T-cell (primary cell): ENCODE measurements around the gene LINC00237. TPM values are rescaled to one million over a fixed set of nuclear protein-coding genes. Genes with fewer than 3 reads are reported as not detected.

ENCODE experiments used
- ATAC-seq, 4 experiments: fragments of 200-7000 bp in 3 of 4; fragments of 150-1000 bp in 1 of 4; cut with Tn5 transposase; replicated peaks in 1 of 4; 1 replicate in 3 of 4; 2 replicates in 1 of 4; pipeline ENCODE4 v1.10.0; 2021; ENCODE audit warnings: moderate library complexity in 3 of 4, mild to moderate bottlenecking in 2 of 4, moderate number of reproducible peaks in 1 of 4
- CTCF ChIA-PET, 2 donors: fragments of 300-600 bp; sonication (Branson Sonifier 250); formaldehyde crosslinking; loops; one replicate each; lab custom pipeline; 2022; ENCODE audit warnings: antibody characterized with exemption in 2 of 2; lab: Charles Lee
- POLR2A ChIA-PET, 2 donors: fragments of 300-600 bp; sonication (Branson Sonifier 250); formaldehyde crosslinking; loops; one replicate each; lab custom pipeline; 2022; ENCODE audit warnings: antibody characterized with exemption in 2 of 2; lab: Charles Lee
- DNase-seq, 35 experiments: peaks; one replicate each; pipeline versions ENCODE4 v3.0.0 to v3.0.0-alpha.2; 2013 to 2023
- H3K27ac ChIP-seq: one replicate; pipeline ENCODE4 v1.5.1; 2013; ENCODE audit warnings: low read length
- H3K27me3 ChIP-seq, 2 experiments: replicated peaks in 1 of 2; 1 replicate in 1 of 2; 2 replicates in 1 of 2; pipeline versions ENCODE4 v1.6.1 to v1.7.0; 2013; ENCODE audit warnings: low read length in 1 of 2, mixed read lengths in 1 of 2; ENCODE audit not compliant: control insufficient read depth in 2 of 2, insufficient read depth in 2 of 2; ENCODE audit errors: extremely low read depth in 1 of 2
- H3K36me3 ChIP-seq, 2 donors: 1 replicate in 1 of 2; 2 replicates in 1 of 2; pipeline versions ENCODE4 v1.6.1 to v1.7.0; 2013; ENCODE audit warnings: low read length in 1 of 2; ENCODE audit not compliant: control insufficient read depth in 2 of 2, insufficient read depth in 1 of 2; ENCODE audit errors: extremely low read depth in 1 of 2
- H3K4me1 ChIP-seq, 2 experiments: 1 replicate in 1 of 2; 2 replicates in 1 of 2; pipeline versions ENCODE4 v1.6.1 to v1.7.0; 2013; ENCODE audit warnings: low read length in 2 of 2, mixed read lengths in 1 of 2; ENCODE audit not compliant: insufficient read depth in 2 of 2, control insufficient read depth in 1 of 2; ENCODE audit errors: extremely low read depth in 1 of 2
- H3K4me3 ChIP-seq, 2 donors: 1 replicate in 1 of 2; 2 replicates in 1 of 2; pipeline versions ENCODE4 v1.5.1 to v1.7.0; 2013; ENCODE audit warnings: mild to moderate bottlenecking in 2 of 2, low read length in 1 of 2, moderate library complexity in 1 of 2; ENCODE audit not compliant: control insufficient read depth in 1 of 2; ENCODE audit errors: extremely low read depth in 1 of 2
- H3K9me3 ChIP-seq: 2 replicates; pipeline ENCODE4 v1.7.0; 2013
- H3K27ac Mint-ChIP-seq, 2 donors: one replicate each; pipeline ENCODE4 v1.8.0; 2020 to 2021; ENCODE audit warnings: mild to moderate bottlenecking in 2 of 2, mixed read lengths in 2 of 2
- H3K27me3 Mint-ChIP-seq, 2 donors: one replicate each; pipeline ENCODE4 v1.8.0; 2021 to 2022; ENCODE audit warnings: mixed read lengths in 2 of 2
- H3K36me3 Mint-ChIP-seq: one replicate; pipeline ENCODE4 v1.8.0; 2021; ENCODE audit warnings: mixed read lengths
- H3K4me1 Mint-ChIP-seq, 3 donors: one replicate each; pipeline ENCODE4 v1.8.0; 2020 to 2022; ENCODE audit warnings: mixed read lengths in 3 of 3, mild to moderate bottlenecking in 1 of 3
- H3K4me3 Mint-ChIP-seq, 3 donors: one replicate each; pipeline ENCODE4 v1.8.0; 2020 to 2022; ENCODE audit warnings: mild to moderate bottlenecking in 3 of 3, mixed read lengths in 3 of 3, moderate library complexity in 3 of 3
- H3K9me3 Mint-ChIP-seq, 3 donors: one replicate each; pipeline ENCODE4 v1.8.0; 2020 to 2022; ENCODE audit warnings: mixed read lengths in 3 of 3
- WGBS: methylation state at CpG from one replicate; pipeline ENCODE4 v1.1.5; 2013; ENCODE audit warnings: missing lambda C conversion rate; ENCODE audit not compliant: insufficient coverage; 5-methylcytosine and 5-hydroxymethylcytosine counted together
- total RNA-seq, 35 experiments: library from RNA in 6 of 35; stranded (reverse) in 6 of 35; fragments of 120-200 nt in 1 of 35; gene quantifications; one replicate each; pipeline versions ENCODE4 v1.2.1 to v1.2.4 and lab custom pipeline; 2013 to 2026

Gene LINC00237
- total RNA-seq, 5 donors from 2014 or later (not counting 1 experiment from before 2014, with no cell fraction given): not detected

- H3K27ac ChIP-seq: no peak overlapping the region
- H3K36me3 ChIP-seq: peaks cover 0 to 16% of the 10 kb centered on the region in 2 donors
- no peaks in the 10 kb centered on the region for H3K4me1 Mint-ChIP-seq
- no peak overlapping the region for H3K4me3 ChIP-seq
- no peaks in the 10 kb centered on the region for H3K9me3 Mint-ChIP-seq
- no peaks in the 10 kb centered on the region for H3K27me3 Mint-ChIP-seq
- ChIA-PET POLR2A (no interaction called here), CTCF (interaction anchor here in 1 of 2 donors (0.8 kb wide), 1 partner anchor 323 kb away, joined by 3 read pairs; no protein-coding TSS in a partner anchor)
- H3K27ac Mint-ChIP-seq: no peak overlapping the region
- ATAC-seq: no peak
- H3K4me3 Mint-ChIP-seq: no peak overlapping the region
- no peak for DNase-seq
- H3K4me1 ChIP-seq: no peaks in the 10 kb centered on the region
- H3K36me3 Mint-ChIP-seq: peaks cover 58% of the 10 kb centered on the region
- H3K9me3 ChIP-seq: no peaks in the 10 kb centered on the region
- WGBS: no CpG with 5 or more reads among the region's 4 CpGs
- no peaks in the 10 kb centered on the region for H3K27me3 ChIP-seq
These were observed 40.1 kb upstream of the LINC00237 start for GRCh38 chr20:21146215-21146614.

- peaks cover 0 to 19% of the 10 kb centered on the region in 2 donors for H3K36me3 ChIP-seq
- ChIA-PET POLR2A (no interaction called here), CTCF (interaction anchor here in 1 of 2 donors (0.8 kb wide), 1 partner anchor 323 kb away, joined by 3 read pairs; no protein-coding TSS in a partner anchor)
- H3K4me3 ChIP-seq: no peak overlapping the region
- H3K4me1 ChIP-seq: no peaks in the 10 kb centered on the region
- no peak overlapping the region for H3K27ac Mint-ChIP-seq
- no peaks in the 10 kb centered on the region for H3K4me1 Mint-ChIP-seq
- H3K27ac ChIP-seq: no peak overlapping the region
- DNase-seq (no peak), ATAC-seq (no peak)
- H3K9me3 Mint-ChIP-seq: no peaks in the 10 kb centered on the region
- no peak overlapping the region for H3K4me3 Mint-ChIP-seq
- H3K9me3 ChIP-seq: no peaks in the 10 kb centered on the region
- WGBS: no CpG with 5 or more reads among the region's 3 CpGs
- H3K27me3 ChIP-seq: no peaks in the 10 kb centered on the region
- H3K36me3 Mint-ChIP-seq: peaks cover 58% of the 10 kb centered on the region
- H3K27me3 Mint-ChIP-seq: no peaks in the 10 kb centered on the region
These were observed 39.3 kb upstream of the LINC00237 start for GRCh38 chr20:21145424-21145823.

- Histone ChIP-seq H3K27ac (no peak overlapping the region), H3K36me3 (peaks cover 0 to 18% of the 10 kb centered on the region in 2 donors), H3K4me1 (no peaks in the 10 kb centered on the region), H3K27me3 (no peaks in the 10 kb centered on the region), H3K4me3 (no peak overlapping the region), H3K9me3 (no peaks in the 10 kb centered on the region)
- POLR2A ChIA-PET: no interaction called here
- H3K4me1 Mint-ChIP-seq: no peaks in the 10 kb centered on the region
- no peak for ATAC-seq
- peaks cover 56% of the 10 kb centered on the region for H3K36me3 Mint-ChIP-seq
- H3K9me3 Mint-ChIP-seq: no peaks in the 10 kb centered on the region
- no peak for DNase-seq
- WGBS: 90% methylated on average over 2 of the region's 7 CpGs
- no peak overlapping the region for H3K4me3 Mint-ChIP-seq
- no peaks in the 10 kb centered on the region for H3K27me3 Mint-ChIP-seq
- CTCF ChIA-PET: no interaction called here
- H3K27ac Mint-ChIP-seq: no peak overlapping the region
These were observed 37.2 kb upstream of the LINC00237 start for GRCh38 chr20:21143194-21143890.

- H3K27me3 Mint-ChIP-seq: no peaks in the 10 kb centered on the region
- no peaks in the 10 kb centered on the region for H3K4me1 Mint-ChIP-seq
- ChIA-PET CTCF (interaction anchor here in 1 of 2 donors (0.6 kb wide), 1 partner anchor 83 kb away, joined by 4 read pairs; no protein-coding TSS in a partner anchor), POLR2A (no interaction called here)
- no peak overlapping the region for H3K27ac Mint-ChIP-seq
- DNase-seq (no peak), ATAC-seq (no peak)
- H3K4me3 Mint-ChIP-seq: no peak overlapping the region
- 98% methylated on average over 5 of the region's 5 CpGs for WGBS
- H3K36me3 Mint-ChIP-seq: peaks cover 57% of the 10 kb centered on the region
- Histone ChIP-seq H3K36me3 (peaks cover 0 to 23% of the 10 kb centered on the region in 2 donors), H3K27me3 (no peaks in the 10 kb centered on the region), H3K27ac (no peak overlapping the region), H3K4me3 (no peak overlapping the region), H3K4me1 (no peaks in the 10 kb centered on the region), H3K9me3 (no peaks in the 10 kb centered on the region)
- no peaks in the 10 kb centered on the region for H3K9me3 Mint-ChIP-seq
These were observed 35.7 kb upstream of the LINC00237 start for GRCh38 chr20:21141825-21142224.

GRCh38 chr20:21139881-21140566 is 33.9 kb upstream of the LINC00237 start:
- Histone ChIP-seq H3K4me1 (no peaks in the 10 kb centered on the region), H3K4me3 (no peak overlapping the region), H3K27me3 (no peaks in the 10 kb centered on the region), H3K36me3 (peaks cover 0 to 31% of the 10 kb centered on the region in 2 donors), H3K9me3 (no peaks in the 10 kb centered on the region), H3K27ac (no peak overlapping the region)
- ChIA-PET POLR2A (no interaction called here), CTCF (no interaction called here)
- H3K27me3 Mint-ChIP-seq: no peaks in the 10 kb centered on the region
- no CpG with 5 or more reads among the region's 3 CpGs for WGBS
- peaks cover 0 to under 1% (median 0%) of the 10 kb centered on the region in 3 donors for H3K4me1 Mint-ChIP-seq
- H3K36me3 Mint-ChIP-seq: peaks cover 56% of the 10 kb centered on the region
- no peak overlapping the region for H3K4me3 Mint-ChIP-seq
- H3K9me3 Mint-ChIP-seq: no peaks in the 10 kb centered on the region
- no peak for DNase-seq
- no peak for ATAC-seq
- H3K27ac Mint-ChIP-seq: no peak overlapping the region

- no peaks in the 10 kb centered on the region for H3K27me3 ChIP-seq
- H3K36me3 Mint-ChIP-seq: peaks cover 57% of the 10 kb centered on the region
- no peaks in the 10 kb centered on the region for H3K9me3 ChIP-seq
- H3K27ac ChIP-seq: no peak overlapping the region
- DNase-seq (no peak), ATAC-seq (no peak)
- no peaks in the 10 kb centered on the region for H3K27me3 Mint-ChIP-seq
- no peak overlapping the region for H3K4me3 ChIP-seq
- WGBS: no CpG with 5 or more reads among the region's 1 CpG
- no peak overlapping the region for H3K4me3 Mint-ChIP-seq
- ChIA-PET POLR2A (interaction anchor here in 1 of 2 donors (0.6 kb wide), 1 partner anchor 11 kb away, joined by 3 read pairs; no protein-coding TSS in a partner anchor), CTCF (interaction anchor here (0.7 to 1.2 kb wide), 2 partner anchors 10 kb away, joined by 3 to 5 read pairs; no protein-coding TSS in a partner anchor)
- H3K27ac Mint-ChIP-seq: no peak overlapping the region
- H3K36me3 ChIP-seq: peaks cover 0 to 45% of the 10 kb centered on the region in 2 donors
- H3K4me1 ChIP-seq: peaks cover 0 to 3% of the 10 kb centered on the region in 2 experiments
- H3K9me3 Mint-ChIP-seq: no peaks in the 10 kb centered on the region
- H3K4me1 Mint-ChIP-seq: peaks cover 0 to 2% (median 0%) of the 10 kb centered on the region in 3 donors
These were observed 30.9 kb upstream of the LINC00237 start for GRCh38 chr20:21137078-21137477.
